Right lobe of liver (tissue), 4 donors: ENCODE results near the gene PTGER1.

Source experiments
- POLR2A ChIP-seq: fragments of 450-650 bp; IDR thresholded peaks from one replicate; pipeline ENCODE4 v1.6.1; 2017; ENCODE audit warnings: antibody characterized with exemption, mild to moderate bottlenecking
- TF ChIP-seq, protein P1 (sequence below), 4 donors: fragments of 200-600 bp in 3 of 4; fragments of 450-650 bp in 1 of 4; IDR thresholded peaks; one replicate each; pipeline versions ENCODE4 v1.5.1 to v1.8.0; 2016 to 2022; ENCODE audit warnings: antibody characterized with exemption in 4 of 4, mild to moderate bottlenecking in 2 of 4
- donor health status: DM: no; HTN: no; CAD: no.
- donor health status: DM: no; HTN: no; CAD: no.
- donor health status: DM: no; HTN: yes; CAD: no.

DNA sequence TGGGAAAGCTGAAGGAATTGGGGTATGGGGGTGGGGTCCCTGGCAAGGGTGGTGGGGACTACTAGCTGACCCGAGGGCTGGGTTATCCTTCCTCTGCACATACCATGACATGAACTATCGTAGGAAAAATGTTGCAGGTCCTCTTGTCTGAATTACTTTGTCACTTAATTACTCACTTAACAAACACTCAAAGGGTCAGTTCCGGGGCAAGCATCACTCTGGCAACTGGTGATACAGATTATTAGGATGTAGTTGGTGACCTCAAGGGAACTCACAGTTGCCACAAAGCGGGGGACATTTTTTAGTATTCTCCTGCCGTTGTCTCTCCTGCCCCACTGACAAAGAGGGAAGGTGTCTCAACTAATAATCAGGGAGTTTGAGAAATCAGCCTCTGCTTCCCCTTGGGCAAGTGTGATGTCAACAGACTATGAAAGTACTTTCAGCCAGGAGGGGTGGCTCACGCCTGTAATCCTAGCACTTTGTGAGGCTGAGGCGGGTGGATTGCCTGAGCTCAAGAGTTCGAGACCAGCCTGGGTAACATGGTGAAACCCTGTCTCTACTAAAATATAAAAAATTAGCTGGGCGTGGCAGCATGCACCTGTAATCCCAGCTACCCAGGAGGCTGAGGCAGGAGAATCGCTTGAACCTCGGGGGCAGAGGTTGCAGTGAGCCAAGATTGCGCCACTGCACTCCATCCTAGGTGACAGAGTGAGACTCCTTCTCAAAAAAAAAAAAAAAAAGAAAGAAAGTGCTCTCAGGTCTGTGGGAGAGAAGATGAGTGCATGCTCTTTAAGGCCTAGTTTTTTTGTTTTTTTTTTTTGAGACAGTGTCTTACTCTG lies 32.8 kb upstream of the PTGER1 start:
- TF ChIP-seq, protein P1, sequence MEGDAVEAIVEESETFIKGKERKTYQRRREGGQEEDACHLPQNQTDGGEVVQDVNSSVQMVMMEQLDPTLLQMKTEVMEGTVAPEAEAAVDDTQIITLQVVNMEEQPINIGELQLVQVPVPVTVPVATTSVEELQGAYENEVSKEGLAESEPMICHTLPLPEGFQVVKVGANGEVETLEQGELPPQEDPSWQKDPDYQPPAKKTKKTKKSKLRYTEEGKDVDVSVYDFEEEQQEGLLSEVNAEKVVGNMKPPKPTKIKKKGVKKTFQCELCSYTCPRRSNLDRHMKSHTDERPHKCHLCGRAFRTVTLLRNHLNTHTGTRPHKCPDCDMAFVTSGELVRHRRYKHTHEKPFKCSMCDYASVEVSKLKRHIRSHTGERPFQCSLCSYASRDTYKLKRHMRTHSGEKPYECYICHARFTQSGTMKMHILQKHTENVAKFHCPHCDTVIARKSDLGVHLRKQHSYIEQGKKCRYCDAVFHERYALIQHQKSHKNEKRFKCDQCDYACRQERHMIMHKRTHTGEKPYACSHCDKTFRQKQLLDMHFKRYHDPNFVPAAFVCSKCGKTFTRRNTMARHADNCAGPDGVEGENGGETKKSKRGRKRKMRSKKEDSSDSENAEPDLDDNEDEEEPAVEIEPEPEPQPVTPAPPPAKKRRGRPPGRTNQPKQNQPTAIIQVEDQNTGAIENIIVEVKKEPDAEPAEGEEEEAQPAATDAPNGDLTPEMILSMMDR (IDR thresholded peaks at IDR 0.05): no peak
- TF ChIP-seq POLR2A: no peak
